Trophoblast cell (in vitro differentiated cells and primary cell): Measurements from ENCODE around the gene EXOC4.

Source experiments
- DNase-seq, 2 donors: peaks; one replicate each; pipeline ENCODE4 v3.0.0-alpha.2; 2016
- H2AFZ ChIP-seq: 2 replicates; pipeline ENCODE4 v1.6.1; 2013; ENCODE audit warnings: low read length, moderate library complexity, mild to moderate bottlenecking; ENCODE audit not compliant: insufficient read depth, poor library complexity
- H2AK5ac ChIP-seq: 2 replicates; pipeline ENCODE4 v1.6.1; 2013; ENCODE audit warnings: mild to moderate bottlenecking, low read length
- H2BK120ac ChIP-seq: 2 replicates; pipeline ENCODE4 v1.6.1; 2013; ENCODE audit warnings: low read length, mild to moderate bottlenecking, moderate library complexity; ENCODE audit not compliant: insufficient read depth, poor library complexity
- H2BK12ac ChIP-seq: 2 replicates; pipeline ENCODE4 v1.6.1; 2013; ENCODE audit warnings: mild to moderate bottlenecking, low read length, moderate library complexity
- H2BK5ac ChIP-seq: 2 replicates; pipeline ENCODE4 v1.6.1; 2013; ENCODE audit warnings: low read length, low read depth, moderate library complexity, mild to moderate bottlenecking; ENCODE audit not compliant: poor library complexity
- H3K14ac ChIP-seq: 2 replicates; pipeline ENCODE4 v1.6.1; 2013; ENCODE audit warnings: mild to moderate bottlenecking, low read length
- H3K18ac ChIP-seq: 2 replicates; pipeline ENCODE4 v1.6.1; 2013; ENCODE audit warnings: mild to moderate bottlenecking, low read length
- H3K23ac ChIP-seq: 2 replicates; pipeline ENCODE4 v1.6.1; 2013; ENCODE audit warnings: low read length
- H3K27ac ChIP-seq: 2 replicates; pipeline ENCODE4 v1.5.1; 2013; ENCODE audit warnings: low read depth, mild to moderate bottlenecking, inconsistent platforms, low read length, moderate library complexity
- H3K27me3 ChIP-seq: 2 replicates; pipeline ENCODE4 v1.6.1; 2013; ENCODE audit warnings: inconsistent platforms, mild to moderate bottlenecking, low read length, moderate library complexity; ENCODE audit not compliant: insufficient read depth
- H3K36me3 ChIP-seq, 2 experiments: 1 replicate in 1 of 2; 2 replicates in 1 of 2; pipeline ENCODE4 v1.6.1; 2013; ENCODE audit warnings: low read length in 2 of 2, mild to moderate bottlenecking in 2 of 2, moderate library complexity in 1 of 2; ENCODE audit not compliant: insufficient read depth in 2 of 2, control insufficient read depth in 1 of 2
- H3K4ac ChIP-seq: 2 replicates; pipeline ENCODE4 v1.6.1; 2013; ENCODE audit warnings: low read depth, mild to moderate bottlenecking, low read length, moderate library complexity
- H3K4me1 ChIP-seq, 2 experiments: 1 replicate in 1 of 2; 2 replicates in 1 of 2; pipeline ENCODE4 v1.6.1; 2013; ENCODE audit warnings: low read length in 2 of 2, mild to moderate bottlenecking in 2 of 2, moderate library complexity in 1 of 2; ENCODE audit not compliant: insufficient read depth in 2 of 2, control insufficient read depth in 1 of 2
- H3K4me2 ChIP-seq: 2 replicates; pipeline ENCODE4 v1.6.1; 2013; ENCODE audit warnings: inconsistent platforms, mild to moderate bottlenecking, low read length, moderate library complexity
- H3K4me3 ChIP-seq: 2 replicates; pipeline ENCODE4 v1.5.1; 2013; ENCODE audit warnings: mild to moderate bottlenecking, low read depth, low read length, inconsistent platforms
- H3K79me1 ChIP-seq: one replicate; pipeline ENCODE4 v1.6.1; 2013; ENCODE audit warnings: low read length
- H3K79me2 ChIP-seq: 2 replicates; pipeline ENCODE4 v1.6.1; 2013; ENCODE audit warnings: low read length, mild to moderate bottlenecking; ENCODE audit not compliant: control insufficient read depth, insufficient read depth, poor library complexity
- H3K9ac ChIP-seq: 2 replicates; pipeline ENCODE4 v1.6.1; 2013; ENCODE audit warnings: mild to moderate bottlenecking, low read length
- H3K9me3 ChIP-seq: 2 replicates; pipeline ENCODE4 v1.6.1; 2013; ENCODE audit warnings: low read depth, mild to moderate bottlenecking, control low read depth, inconsistent platforms, low read length; ENCODE audit not compliant: insufficient read depth
- H4K12ac ChIP-seq: 2 replicates; pipeline ENCODE4 v1.6.1; 2013; ENCODE audit warnings: low read depth, mild to moderate bottlenecking, low read length, moderate library complexity
- H4K8ac ChIP-seq: 2 replicates; pipeline ENCODE4 v1.6.1; 2013; ENCODE audit warnings: low read depth, mild to moderate bottlenecking, low read length, moderate library complexity
- H4K91ac ChIP-seq: one replicate; pipeline ENCODE4 v1.6.1; 2013; ENCODE audit warnings: low read depth, mild to moderate bottlenecking, low read length, moderate library complexity
- WGBS: extraction: QIAGEN DNeasy Blood & Tissue Kit; methylation state at CpG from one replicate; pipeline ENCODE4 v1.1.7; 2013; ENCODE audit warnings: missing lambda C conversion rate; ENCODE audit not compliant: insufficient read length, insufficient coverage; ENCODE audit errors: extremely low coverage; 5-methylcytosine and 5-hydroxymethylcytosine counted together

Gene EXOC4

DNA sequence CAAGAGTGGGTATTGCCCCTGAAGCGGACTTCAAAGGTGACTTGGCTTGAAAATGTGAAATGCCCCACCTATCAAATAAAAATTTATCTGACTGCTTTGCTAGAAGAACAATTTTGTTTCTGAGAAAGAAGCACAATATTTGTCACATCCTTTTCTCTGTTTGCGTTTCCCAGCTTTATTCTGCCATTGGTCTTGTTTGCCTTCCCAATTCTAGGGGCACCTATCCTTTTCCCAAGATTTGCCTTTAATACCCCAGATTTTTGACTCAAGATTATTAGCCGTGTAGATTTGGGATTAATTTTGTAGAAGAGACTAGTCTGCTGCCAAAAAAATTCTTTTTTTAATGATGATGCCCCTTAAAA, 764.0 kb downstream of the EXOC4 start:
- no peaks in the 10 kb centered on the region for H3K9me3 ChIP-seq
- no peak overlapping the region for H2BK12ac ChIP-seq
- H4K91ac ChIP-seq, result no peak overlapping the region
- H3K14ac ChIP-seq, result no peak overlapping the region
- no peak overlapping the region for H2AK5ac ChIP-seq
- no peak overlapping the region for H3K9ac ChIP-seq
- no peak overlapping the region for H4K12ac ChIP-seq
- H2BK120ac ChIP-seq, result no peak overlapping the region
- no peaks in the 10 kb centered on the region for H3K27me3 ChIP-seq
- DNase-seq, result no peak
- H3K79me1 ChIP-seq, result no peaks in the 10 kb centered on the region
- H3K36me3 ChIP-seq, result no peaks in the 10 kb centered on the region
- no peak overlapping the region for H3K4me3 ChIP-seq
- H3K27ac ChIP-seq, result no peak overlapping the region
- no peak overlapping the region for H3K4me2 ChIP-seq
- no peak overlapping the region for H3K23ac ChIP-seq
- H3K4me1 ChIP-seq, result no peaks in the 10 kb centered on the region
- no peak overlapping the region for H3K18ac ChIP-seq
- no CpG with 5 or more reads among the region's 3 CpGs for WGBS
- no peak overlapping the region for H2BK5ac ChIP-seq
- H4K8ac ChIP-seq, result no peak overlapping the region
- H3K4ac ChIP-seq, result no peak overlapping the region
- H3K79me2 ChIP-seq, result no peaks in the 10 kb centered on the region
- H2AFZ ChIP-seq, result no peak overlapping the region

- no peaks in the 10 kb centered on the region for H3K9me3 ChIP-seq
- no peak overlapping the region for H3K9ac ChIP-seq
- no peak overlapping the region for H3K4ac ChIP-seq
- no peak overlapping the region for H3K18ac ChIP-seq
- H2AFZ ChIP-seq, result no peak overlapping the region
- no peak overlapping the region for H3K4me2 ChIP-seq
- H3K4me3 ChIP-seq, result no peak overlapping the region
- WGBS, result no CpG with 5 or more reads among the region's 3 CpGs
- H3K23ac ChIP-seq, result no peak overlapping the region
- H4K8ac ChIP-seq, result no peak overlapping the region
- H3K14ac ChIP-seq, result no peak overlapping the region
- H3K36me3 ChIP-seq, result no peaks in the 10 kb centered on the region
- H3K79me1 ChIP-seq, result no peaks in the 10 kb centered on the region
- no peak overlapping the region for H2BK5ac ChIP-seq
- H2BK120ac ChIP-seq, result no peak overlapping the region
- no peak for DNase-seq
- H4K12ac ChIP-seq, result no peak overlapping the region
- H3K79me2 ChIP-seq, result no peaks in the 10 kb centered on the region
- no peak overlapping the region for H2BK12ac ChIP-seq
- H2AK5ac ChIP-seq, result no peak overlapping the region
- no peak overlapping the region for H4K91ac ChIP-seq
- H3K27ac ChIP-seq, result no peak overlapping the region
- no peaks in the 10 kb centered on the region for H3K4me1 ChIP-seq
- H3K27me3 ChIP-seq, result no peaks in the 10 kb centered on the region
Observed at GRCh38 chr7:134018306-134018705, 765.4 kb downstream of the EXOC4 start.

GRCh38 chr7:134019251-134019650, 766.4 kb downstream of the EXOC4 start:
- no peak overlapping the region for H2BK120ac ChIP-seq
- no peak overlapping the region for H3K4me2 ChIP-seq
- no peaks in the 10 kb centered on the region for H3K9me3 ChIP-seq
- H3K4ac ChIP-seq, result no peak overlapping the region
- no peak overlapping the region for H2AFZ ChIP-seq
- no peak overlapping the region for H2AK5ac ChIP-seq
- no peaks in the 10 kb centered on the region for H3K36me3 ChIP-seq
- no peak overlapping the region for H4K8ac ChIP-seq
- no peak overlapping the region for H4K91ac ChIP-seq
- DNase-seq, result no peak
- no peaks in the 10 kb centered on the region for H3K79me2 ChIP-seq
- H3K4me3 ChIP-seq, result no peak overlapping the region
- no peak overlapping the region for H3K18ac ChIP-seq
- no peaks in the 10 kb centered on the region for H3K4me1 ChIP-seq
- no peaks in the 10 kb centered on the region for H3K27me3 ChIP-seq
- no CpG with 5 or more reads among the region's 2 CpGs for WGBS
- H3K9ac ChIP-seq, result no peak overlapping the region
- H3K79me1 ChIP-seq, result no peaks in the 10 kb centered on the region
- H2BK5ac ChIP-seq, result no peak overlapping the region
- H3K27ac ChIP-seq, result no peak overlapping the region
- H4K12ac ChIP-seq, result no peak overlapping the region
- H3K23ac ChIP-seq, result no peak overlapping the region
- no peak overlapping the region for H3K14ac ChIP-seq
- no peak overlapping the region for H2BK12ac ChIP-seq

DNA sequence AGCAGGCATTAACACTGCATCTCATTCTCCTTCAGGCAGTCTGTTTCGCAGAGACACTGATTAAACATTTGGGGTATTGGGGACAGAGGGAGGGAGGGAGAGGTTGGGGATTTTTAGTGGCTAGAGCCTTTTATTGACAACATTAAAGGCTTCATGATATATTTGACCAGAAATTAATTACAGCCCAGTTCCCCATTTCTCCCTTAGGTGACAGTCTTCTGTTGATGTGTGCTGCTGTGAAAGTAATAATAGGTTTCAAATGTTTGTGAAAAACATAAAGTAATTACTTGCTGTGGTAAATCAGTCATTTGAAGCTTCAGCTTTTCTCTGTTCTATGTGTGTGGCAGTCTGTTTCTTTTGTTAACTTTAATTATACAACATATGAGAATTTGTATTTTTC, 769.0 kb downstream of the EXOC4 start:
- H3K4me1 ChIP-seq, result no peaks in the 10 kb centered on the region
- no peak overlapping the region for H2BK120ac ChIP-seq
- no peak overlapping the region for H4K91ac ChIP-seq
- H3K27me3 ChIP-seq, result no peaks in the 10 kb centered on the region
- no peak overlapping the region for H4K12ac ChIP-seq
- no peaks in the 10 kb centered on the region for H3K79me2 ChIP-seq
- H4K8ac ChIP-seq, result no peak overlapping the region
- no peak overlapping the region for H2BK12ac ChIP-seq
- H2AK5ac ChIP-seq, result no peak overlapping the region
- H3K9me3 ChIP-seq, result no peaks in the 10 kb centered on the region
- WGBS, result no CpG with 5 or more reads among the region's 1 CpG
- H3K4ac ChIP-seq, result no peak overlapping the region
- H3K14ac ChIP-seq, result no peak overlapping the region
- DNase-seq, result no peak
- H3K36me3 ChIP-seq, result no peaks in the 10 kb centered on the region
- no peak overlapping the region for H3K18ac ChIP-seq
- H3K4me3 ChIP-seq, result no peak overlapping the region
- no peaks in the 10 kb centered on the region for H3K79me1 ChIP-seq
- no peak overlapping the region for H2BK5ac ChIP-seq
- no peak overlapping the region for H2AFZ ChIP-seq
- no peak overlapping the region for H3K27ac ChIP-seq
- no peak overlapping the region for H3K4me2 ChIP-seq
- no peak overlapping the region for H3K23ac ChIP-seq
- no peak overlapping the region for H3K9ac ChIP-seq
